Right lung (tissue), 5 donors: ENCODE results near the gene GSTA2. TPM values are rescaled to one million over a fixed set of nuclear protein-coding genes. Genes with fewer than 3 reads are reported as not detected.
"Not testable (repeated sequence)": the region's sequence is repeated elsewhere in the genome, so short reads cannot be mapped to it uniquely, and the experiment has no call there.

Source experiments
- DNase-seq, 2 donors: peaks; one replicate each; pipeline ENCODE4 v3.0.0-alpha.2; 2013
- polyA plus RNA-seq, 5 donors: library from polyadenylated mRNA; unstranded; fragments of 120-200 nt; gene quantifications; one replicate each; pipeline versions ENCODE4 v1.2.1 to v1.2.3, GENCODE V29; 2013; ENCODE audit warnings: inconsistent platforms in 1 of 5, low replicate concordance in 1 of 5; ENCODE audit not compliant: insufficient read length in 5 of 5, insufficient read depth in 1 of 5

Gene GSTA2
- polyA plus RNA-seq, 5 donors = 0.22 to 0.51 (median 0.38) TPM; not detected in 2

DNA sequence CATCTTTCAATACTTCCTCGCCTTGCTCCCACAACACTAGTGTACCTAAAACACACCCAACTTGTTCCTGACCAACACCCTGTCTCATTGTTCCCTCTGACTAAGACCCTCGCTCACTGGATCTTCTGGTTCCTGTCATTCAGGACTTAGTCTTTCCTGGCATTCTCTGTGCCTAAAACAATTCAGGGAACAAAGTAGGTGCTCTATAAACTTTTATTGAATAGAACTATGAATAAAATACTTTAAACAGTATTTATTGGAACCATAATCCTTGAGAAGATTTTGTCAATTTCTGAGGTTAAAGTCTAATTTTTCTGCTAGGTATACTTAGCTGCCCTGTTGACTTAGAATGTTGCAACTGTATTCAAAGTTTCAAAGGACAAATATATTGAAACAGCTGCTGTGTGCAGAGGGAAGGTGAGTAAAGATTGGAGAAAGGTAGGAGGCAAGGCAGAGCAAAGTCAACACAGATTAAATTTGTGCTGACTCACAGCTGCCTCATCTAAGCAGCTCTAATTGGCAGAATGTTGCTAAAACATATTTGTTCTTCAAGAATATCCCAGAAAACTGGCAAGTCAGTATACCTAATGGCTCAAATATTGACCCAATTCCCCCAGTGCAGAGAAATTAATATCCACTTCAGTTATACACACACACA lies 37.6 kb downstream of the GSTA2 start:
- DNase-seq = peak in 1 of 2 donors; percentile 12

DNA sequence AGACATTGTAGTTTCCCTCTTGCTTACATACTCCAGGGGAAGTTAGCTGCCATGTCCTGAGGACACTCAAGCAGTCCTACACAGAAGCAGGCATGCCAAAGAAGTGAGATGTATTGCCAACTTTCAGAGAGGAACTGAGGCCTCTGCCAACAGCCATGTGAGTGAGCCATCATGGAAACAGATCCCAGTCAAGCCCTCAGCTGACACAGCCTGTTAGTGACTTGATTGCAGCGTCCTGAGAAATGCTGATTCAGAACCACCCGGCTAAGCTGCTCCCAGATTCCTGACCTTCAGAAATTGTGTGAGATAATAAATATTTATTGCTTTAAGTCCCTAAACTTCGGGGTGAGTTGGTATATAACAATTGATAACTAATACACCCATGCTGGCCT lies 38.1 kb downstream of the GSTA2 start:
- no peak for DNase-seq

DNA sequence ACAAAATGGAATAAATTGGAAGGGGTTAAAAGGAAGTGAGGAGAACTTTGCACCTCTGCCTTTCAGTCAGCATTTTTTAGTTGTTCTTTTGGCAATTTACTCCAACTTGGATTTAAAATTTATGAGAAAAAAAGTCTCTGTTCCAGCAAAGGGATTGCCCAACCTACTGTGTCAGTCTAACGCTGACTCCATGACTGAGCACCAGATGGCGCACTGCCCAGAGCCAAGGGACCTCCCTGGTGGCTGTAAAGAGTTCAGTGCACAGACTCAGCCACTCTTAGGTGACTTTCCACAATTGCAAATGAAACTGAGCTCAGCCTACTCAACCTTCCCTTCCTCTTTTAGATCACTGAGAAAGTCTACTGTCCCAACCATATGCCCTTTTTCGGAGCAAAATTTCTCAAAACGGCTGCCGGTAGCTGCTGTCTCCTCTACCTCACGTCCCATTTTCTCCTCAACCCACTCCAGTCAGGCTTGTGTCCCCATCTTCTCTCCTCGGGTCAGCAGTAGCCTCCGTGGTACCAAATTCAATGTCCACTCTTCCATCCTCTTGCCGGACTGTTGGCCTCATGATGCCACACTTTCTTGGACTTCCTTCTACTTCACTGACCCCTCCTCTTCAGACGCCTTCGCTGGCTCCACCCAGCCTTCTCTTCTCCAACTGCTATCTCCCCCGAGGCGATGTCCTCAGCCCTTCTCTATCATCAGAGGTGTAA lies 38.7 kb downstream of the GSTA2 start:
- DNase-seq = peak; percentile 31 to 47

DNA sequence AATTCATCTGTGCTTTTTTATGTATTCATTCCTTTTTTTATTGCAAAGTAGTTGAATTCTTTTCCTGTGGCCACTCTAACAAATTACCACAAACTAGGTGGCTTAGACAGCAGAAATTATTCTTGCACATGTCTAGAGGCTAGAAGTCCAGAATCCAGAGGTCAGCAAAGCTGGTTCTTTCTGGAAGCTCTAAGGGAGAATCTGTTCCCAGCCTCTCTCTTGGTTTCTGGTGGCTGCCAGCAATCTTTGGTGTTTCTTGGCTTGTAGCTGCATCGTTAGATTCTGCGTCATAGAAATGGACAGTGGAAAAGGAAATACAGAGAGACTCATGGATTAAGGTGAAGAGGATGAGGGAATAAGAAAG lies 39.3 kb downstream of the GSTA2 start:
- DNase-seq = peak in 1 of 2 donors; percentile 7

DNA sequence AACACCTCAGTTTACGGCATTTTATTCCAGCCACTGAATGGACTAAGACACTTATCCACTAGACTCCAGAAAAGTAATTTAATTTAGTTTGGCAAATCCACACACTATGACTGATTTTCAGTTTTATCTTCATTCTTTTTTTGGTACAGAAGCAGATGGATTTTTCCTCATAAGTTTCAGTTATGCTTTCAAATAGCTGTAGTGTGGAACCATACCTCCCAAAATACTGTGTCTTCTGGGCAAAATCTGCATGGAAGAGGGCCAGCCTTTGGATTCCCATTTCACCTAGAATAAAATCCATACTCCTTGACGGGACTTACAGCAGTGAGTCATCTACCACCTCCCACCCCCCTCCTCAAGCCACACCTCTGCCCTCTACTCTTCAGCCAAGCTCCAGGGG lies 43.0 kb downstream of the GSTA2 start:
- no peak for DNase-seq

DNA sequence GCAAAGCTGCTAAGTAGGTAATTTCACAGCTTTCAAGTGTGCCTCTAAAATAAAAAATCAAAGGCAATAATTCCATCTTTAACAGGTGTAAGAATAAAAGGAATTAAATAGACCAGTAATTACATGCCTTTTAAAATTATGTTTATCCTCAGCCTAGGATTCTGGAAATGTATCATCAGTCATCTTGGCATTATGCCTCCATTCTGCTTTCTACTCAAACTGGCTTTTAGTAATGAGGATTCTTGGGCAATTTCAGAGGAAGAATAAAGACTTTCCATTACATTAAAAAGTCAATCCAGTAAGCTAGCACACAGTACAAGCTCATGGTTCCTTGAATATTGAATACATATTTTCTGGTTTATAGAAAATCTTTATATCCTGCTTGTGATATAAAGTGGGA lies 44.7 kb downstream of the GSTA2 start:
- DNase-seq = no peak

DNA sequence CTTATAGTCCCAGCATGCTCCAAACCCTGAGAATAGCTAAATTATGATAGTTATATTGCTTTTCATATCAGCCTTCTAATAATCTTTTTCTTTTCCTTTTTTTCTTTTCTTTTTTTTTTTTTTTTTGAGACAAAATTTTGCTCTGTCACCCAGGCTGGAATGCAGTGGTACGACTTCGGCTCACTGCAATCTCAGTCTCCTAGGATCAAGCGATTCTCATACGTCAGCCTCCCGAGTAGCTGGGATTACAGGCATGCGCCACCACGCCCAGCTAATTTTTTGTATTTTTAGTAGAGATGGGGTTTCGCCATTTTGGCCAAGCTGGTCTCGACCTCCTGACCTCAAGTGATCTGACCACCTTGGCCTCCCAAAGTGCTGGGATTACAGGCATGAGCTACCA lies 48.5 kb downstream of the GSTA2 start:
- not testable (repeated sequence) for DNase-seq

DNA sequence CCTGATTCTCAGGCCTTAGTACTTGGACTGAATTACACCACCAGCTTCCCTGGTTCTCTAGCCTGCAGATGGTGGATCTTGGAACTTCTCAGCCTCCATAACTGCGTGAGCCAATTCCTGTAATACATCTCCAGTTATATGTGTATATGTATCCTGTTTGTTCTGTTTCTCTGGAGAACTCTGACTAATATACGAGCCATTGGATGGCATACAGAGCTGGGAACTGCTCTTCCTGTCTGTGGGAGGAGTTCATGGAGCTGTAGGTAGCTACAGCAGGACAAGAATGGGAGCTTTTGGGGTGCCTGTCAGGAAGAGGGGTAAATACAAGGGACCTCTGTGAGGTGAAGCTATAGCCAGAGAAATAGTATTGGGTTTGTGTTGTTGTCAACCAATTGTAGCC lies 51.1 kb downstream of the GSTA2 start:
- no peak for DNase-seq

DNA sequence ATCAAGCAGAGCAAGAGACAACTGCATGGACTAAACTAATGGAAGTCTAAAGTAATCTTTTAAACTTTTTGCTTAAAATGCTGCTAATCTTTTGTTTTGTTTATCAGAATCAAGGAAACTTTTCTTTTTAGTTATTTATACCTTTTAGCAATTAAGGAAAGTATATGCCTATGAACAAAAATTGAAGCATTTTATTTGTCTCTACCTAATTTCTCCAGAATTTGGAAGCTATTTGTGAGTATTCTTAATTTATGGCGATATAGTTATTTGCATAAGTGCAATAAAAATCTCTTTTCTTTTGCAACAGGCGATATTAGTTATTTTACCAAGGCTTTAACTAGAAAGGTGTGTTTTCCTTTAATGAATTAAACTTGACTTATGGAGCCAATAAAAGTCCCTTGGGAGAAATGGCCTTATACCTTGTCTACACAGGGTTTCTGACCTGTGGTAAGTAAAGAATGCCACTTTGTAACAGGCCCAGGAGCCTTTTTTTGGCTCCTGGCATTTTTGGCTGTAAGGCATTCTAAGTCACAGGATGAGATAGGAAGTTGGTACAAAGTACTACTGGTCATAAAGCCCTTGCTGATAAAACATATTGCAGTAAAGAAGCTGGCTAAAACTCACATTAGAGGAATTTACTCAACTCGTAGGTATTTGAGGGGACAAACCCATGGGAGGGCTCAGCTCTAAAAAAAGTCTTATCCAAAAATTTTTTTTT lies 55.2 kb downstream of the GSTA2 start:
- DNase-seq = no peak

DNA sequence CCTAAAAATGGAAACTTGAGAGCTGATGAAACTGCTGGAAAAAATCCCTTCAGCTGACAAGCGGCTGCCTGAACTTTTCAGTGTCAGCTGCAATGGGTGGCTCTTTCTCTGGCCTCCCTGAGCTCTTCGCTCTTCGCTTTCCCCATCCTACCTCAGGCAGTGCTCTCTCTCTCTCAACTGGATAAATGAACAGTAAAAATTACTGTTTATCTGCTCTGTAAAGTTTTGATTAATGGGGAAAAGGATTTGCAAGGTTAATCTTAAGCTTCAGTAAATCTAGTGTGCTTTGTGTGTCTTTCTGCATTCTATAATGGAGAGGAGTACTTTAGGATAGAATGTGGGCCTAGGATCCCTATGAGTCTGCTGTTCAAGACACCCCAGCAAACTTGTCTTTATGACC lies 57.3 kb downstream of the GSTA2 start:
- no peak for DNase-seq

DNA sequence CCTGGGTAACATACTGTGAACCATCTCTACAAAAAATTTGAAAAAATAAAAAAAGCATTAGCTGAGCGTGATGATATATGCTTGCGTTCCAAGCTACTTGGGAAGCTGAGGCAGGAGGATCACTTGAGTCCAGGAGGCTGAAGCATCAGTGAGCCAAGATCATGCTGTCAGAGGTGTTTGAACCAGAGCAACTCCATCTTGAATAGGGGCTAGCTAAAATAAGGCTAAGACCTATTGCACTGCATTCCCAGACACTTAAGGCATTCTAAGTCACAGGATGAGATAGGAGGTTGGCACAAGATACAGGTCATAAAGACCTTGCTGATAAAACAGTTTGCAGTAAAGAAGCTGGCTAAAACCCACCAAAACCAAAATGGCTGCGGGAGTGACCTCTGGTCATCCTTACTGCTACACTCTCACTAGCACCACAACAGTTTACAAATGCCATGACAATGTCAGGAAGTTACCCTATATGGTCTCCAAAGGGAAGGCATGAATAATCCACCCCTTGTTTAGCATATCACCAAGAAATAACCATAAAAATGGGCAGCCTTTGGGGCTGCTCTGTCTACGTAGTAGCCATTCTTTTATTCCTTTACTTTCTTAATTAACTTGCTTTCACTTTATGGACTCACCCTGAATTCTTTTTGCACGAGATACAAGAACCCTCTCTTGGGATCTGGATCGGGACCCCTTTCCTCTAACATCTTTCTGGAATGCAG lies 58.3 kb downstream of the GSTA2 start:
- DNase-seq = not testable (repeated sequence)

DNA sequence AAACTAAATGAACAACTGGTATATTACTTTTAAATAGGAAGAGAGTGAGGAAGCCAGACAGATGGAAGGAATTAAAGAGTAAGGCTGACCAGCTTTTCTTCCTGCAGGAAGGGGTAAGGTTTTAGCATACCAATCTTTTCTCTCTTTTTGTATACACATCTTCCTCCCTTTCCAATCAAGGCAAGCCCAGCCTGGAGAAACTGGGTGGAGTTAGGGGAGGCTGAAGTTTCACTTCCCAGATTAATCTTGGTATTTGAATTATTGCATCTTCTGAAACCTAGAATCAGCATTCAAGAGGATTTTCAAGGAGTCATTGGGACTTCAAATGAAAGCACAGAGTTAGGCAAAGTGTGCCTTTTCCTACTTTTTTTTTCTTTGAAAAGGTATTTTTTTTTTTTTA lies 59.2 kb downstream of the GSTA2 start:
- DNase-seq = no peak

Other genes starting within 250 kb of the GSTA2 start
- gene TRAM2, start 186.4 kb downstream of the GSTA2 start, polyA plus RNA-seq = 10 to 100 TPM; 22.1 to 28.4 (median 23.9) TPM
- gene TMEM14A, start 92.4 kb downstream of the GSTA2 start, polyA plus RNA-seq = 10 to 100 TPM; 39.5 to 57.0 (median 44.3) TPM
- gene GSTA1, start 40.3 kb upstream of the GSTA2 start, polyA plus RNA-seq = 1 to 10 TPM; 1.6 to 9.3 (median 3.7) TPM
- not detected for gene GSTA5, start 77.3 kb upstream of the GSTA2 start, polyA plus RNA-seq
- gene GSTA3, start 146.2 kb upstream of the GSTA2 start, polyA plus RNA-seq = 1 to 10 TPM in 3 of 5 donors, under 1 TPM in 2; 0.48 to 2.5 (median 1.3) TPM
- gene GSTA4, start 231.8 kb upstream of the GSTA2 start, polyA plus RNA-seq = 100 to 1,000 TPM; 111 to 170 (median 139) TPM